Heart right ventricle (tissue), 16 donors: ENCODE data around the gene DDX10. TPM values are rescaled to one million over a fixed set of nuclear protein-coding genes. Genes with fewer than 3 reads are reported as not detected.
A peak's percentile ranks its signal among the peaks of the same experiment; 100 is the strongest.

Source experiments
- ATAC-seq, 8 donors: fragments of 200-7000 bp; cut with Tn5 transposase; one replicate each; pipeline ENCODE4 v1.9.1; 2020; ENCODE audit warnings: mild to moderate bottlenecking in 8 of 8, moderate library complexity in 8 of 8, moderate number of reproducible peaks in 1 of 8
- DNase-seq, 2 donors: peaks; one replicate each; pipeline ENCODE4 v3.0.0-alpha.2; 2020
- H3K27ac ChIP-seq, 10 donors: fragments of 200-600 bp; sonication (generic) in 2 of 10; one replicate each; pipeline versions ENCODE4 v1.5.0 to v1.8.0; 2020 to 2022; ENCODE audit warnings: mild to moderate bottlenecking in 3 of 10
- H3K27me3 ChIP-seq, 7 donors: fragments of 200-600 bp; one replicate each; pipeline ENCODE4 v1.8.0; 2021 to 2022; ENCODE audit warnings: mild to moderate bottlenecking in 2 of 7
- H3K36me3 ChIP-seq, 9 donors: fragments of 200-600 bp; sonication (generic) in 1 of 9; one replicate each; pipeline versions ENCODE4 v1.5.0 to v1.8.0; 2020 to 2022; ENCODE audit warnings: mild to moderate bottlenecking in 2 of 9
- H3K4me1 ChIP-seq, 9 donors: fragments of 200-600 bp; sonication (generic) in 1 of 9; one replicate each; pipeline versions ENCODE4 v1.5.0 to v1.8.0; 2020 to 2022; ENCODE audit warnings: mild to moderate bottlenecking in 4 of 9
- H3K4me3 ChIP-seq, 10 donors: fragments of 200-600 bp; sonication (generic) in 2 of 10; one replicate each; pipeline versions ENCODE4 v1.5.0 to v1.8.0; 2020 to 2022; ENCODE audit warnings: mild to moderate bottlenecking in 7 of 10, moderate library complexity in 2 of 10
- H3K9me3 ChIP-seq, 11 donors: fragments of 200-600 bp in 10 of 11; sonication (generic) in 2 of 11; one replicate each; pipeline versions ENCODE4 v1.5.0 to v1.8.0; 2013 to 2022; ENCODE audit warnings: mild to moderate bottlenecking in 2 of 11, control low read depth in 1 of 11, moderate library complexity in 1 of 11
- CTCF ChIP-seq, 9 donors: fragments of 200-600 bp; sonication (generic) in 2 of 9; IDR thresholded peaks; one replicate each; pipeline versions ENCODE4 v1.5.0 to v1.8.0; 2021 to 2022; ENCODE audit warnings: antibody characterized with exemption in 9 of 9, mild to moderate bottlenecking in 5 of 9, moderate library complexity in 1 of 9
- WGBS, 2 donors: extraction: QIAGEN DNeasy Blood & Tissue Kit; methylation state at CpG; one replicate each; pipeline ENCODE4 v1.1.7; 2013; ENCODE audit warnings: inconsistent platforms in 1 of 2; 5-methylcytosine and 5-hydroxymethylcytosine counted together
- intact Hi-C, 10 donors: fragments of 100-400 bp; cut with DNase I; formaldehyde crosslinking; loops; one replicate each; pipeline versions ENCODE4 v1.11.1 to v1.14.2; 2022
- long read RNA-seq, 3 donors: library from polyadenylated mRNA; unstranded; transcript quantifications; one replicate each; pipeline ENCODE4 v2.0.0, GENCODE V29; 2020 to 2021
- polyA plus RNA-seq, 2 donors: library from polyadenylated mRNA; stranded (reverse); fragments of 200-250 nt; gene quantifications; one replicate each; pipeline ENCODE4 v1.2.3, GENCODE V29; 2013
- total RNA-seq, 10 donors: library from RNA; stranded (reverse); fragmentation: NEBNext Ultra II Directional in 3 of 10; extraction: Animal tissue kit (Norgen Biotek cat#: 25700) in 3 of 10; gene quantifications; one replicate each; pipeline versions ENCODE4 v1.2.1 to v1.2.4, GENCODE V29; 2021 to 2023
- donor health status: Arrhythmogenic right ventricular cardiomyopathy.
- donor health status: ischemic (EF 13 %, LVEDD 7.1; RV severe dilation, severe dysfunction).
- donor health status: healthy with polysubstance abuse.
- donor health status: DM: no; HTN: yes; CAD: no.
- donor health status: DM: no; HTN: no; CAD: no.
- donor health status: ischemic (EF 25% LVEDD 6.9; RV normal size, moderate dysfunction).
- donor health status: ischemic (EF 25% LVEDD 5.7; RV mildly dilated, moderate dysfunction).
- donor health status: healthy.
- donor health status: DM: yes; HTN: yes; CAD: no.
- donor health status: Ischemic cardiomyopathy.
- donor health status: ischemic (EF 35%, LVEDD 5.7; RV mildly dilated, moderate dysfunction).
- donor health status: nonischemic (EF 11% LVEDD 7.7; RV severe dilation, severe dysfunction).
- donor health status: DM: yes; HTN: yes; CAD: no.
- donor health status: PGD.
- donor health status: ischemic (EF 29% LVEDD 5.4; RV normal size, mild dysfunction).
- donor health status: nonischemic (EF 23%, LVEDD 6.1; RV moderate dilation, normal function).

DDX10 gene
- total RNA-seq (10 to 100 TPM in 9 of 10 donors, 1 to 10 TPM in 1; 9.3 to 15.3 (median 11.5) TPM), polyA plus RNA-seq (10 to 100 TPM; 11.4 to 13.6 TPM)
- long read RNA-seq, donor 1, partial matches to known transcripts: 7 of 13 reads
- long read RNA-seq, donor 1, other reads (novel, unspliced or antisense): 2 of 13 reads
- long read RNA-seq, donor 2, partial matches to known transcripts: 10 of 17 reads
- long read RNA-seq, donor 2, other reads (novel, unspliced or antisense): 3 of 17 reads
- long read RNA-seq, donor 3, partial matches to known transcripts: 45 of 47 reads
- long read RNA-seq, donor 3, other reads (novel, unspliced or antisense): 2 of 47 reads

DNA sequence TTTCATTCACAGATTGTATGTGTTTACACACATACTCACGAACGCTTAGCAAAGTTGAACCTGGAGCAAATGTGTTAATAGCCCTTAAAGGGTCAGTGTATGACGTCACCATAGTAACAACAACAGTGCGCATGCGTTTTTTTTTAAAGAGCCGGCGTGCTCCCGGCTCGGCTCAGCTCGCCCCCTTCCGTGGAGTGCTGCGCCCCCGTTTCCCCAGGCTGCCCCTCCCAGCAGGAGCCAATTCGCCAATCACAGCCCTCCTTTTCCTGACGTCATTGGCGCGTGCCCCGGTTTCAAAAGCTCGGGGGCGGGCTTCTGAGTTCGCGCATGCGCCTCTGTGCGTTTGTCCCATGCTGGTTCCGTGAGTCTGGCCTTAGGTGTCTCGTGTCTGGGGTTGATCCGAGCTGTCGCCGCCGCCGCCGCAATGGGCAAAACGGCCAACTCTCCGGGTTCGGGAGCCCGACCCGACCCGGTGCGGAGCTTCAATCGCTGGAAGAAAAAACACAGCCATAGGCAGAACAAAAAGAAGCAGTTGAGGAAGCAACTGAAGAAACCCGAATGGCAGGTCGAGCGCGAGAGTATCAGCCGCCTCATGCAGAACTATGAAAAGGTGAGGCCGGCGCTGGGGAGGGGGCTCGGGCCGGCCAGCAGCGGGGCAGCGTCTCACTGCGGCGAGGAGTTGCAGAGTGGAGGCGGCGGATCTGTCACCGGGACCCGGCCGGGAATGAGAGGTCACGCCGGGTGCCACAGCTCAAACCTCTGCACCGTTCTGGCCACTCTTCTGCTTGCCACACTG, at the start of gene DDX10:
TSS of gene DDX10 (plus strand) at position 340 of the 796 bp plus-strand sequence. CDS start at position 425, 85 bp downstream.
- intact Hi-C loops: loop anchor here in 2 of 10 donors (5.0 to 10.0 kb wide), 4 partner anchors 170 to 660 kb away; partner anchors contain the start of genes ACAT1 (in 1 of the 2), C11orf65 (in 1 of the 2), CUL5 (in 1 of the 2) and POGLUT3 (in 1 of the 2)
- TF ChIP-seq CTCF (IDR thresholded peaks at IDR 0.05): peak in 5 of 9 donors; percentile 12 to 47 (median 18)
- H3K36me3 ChIP-seq: peaks cover 0 to 20% (median 0%) of the 10 kb centered on the region in 9 donors
- H3K9me3 ChIP-seq: no peaks in the 10 kb centered on the region
- H3K4me3 ChIP-seq: peak within 1 kb of the TSS; percentile 69 to 98 (median 84)
- H3K4me1 ChIP-seq: peaks cover 7 to 42% (median 30%) of the 10 kb centered on the region in 9 donors
- no peaks in the 10 kb centered on the region for H3K27me3 ChIP-seq
- DNase-seq (peak; percentile 98), ATAC-seq (peak; percentile 99 to 100 (median 100))
- whole genome bisulfite sequencing, 2 donors: 0% methylated on average over 61 of the region's 61 CpGs
- H3K27ac ChIP-seq: peak within 1 kb of the TSS in 9 of 10 donors; percentile 29 to 85 (median 68)

- no peak overlapping the region for H3K27ac ChIP-seq
- no peak for ATAC-seq
- no peak for DNase-seq
- WGBS, 2 donors: 75 to 83% methylated on average over 3 of the region's 3 CpGs
- no peaks in the 10 kb centered on the region for H3K36me3 ChIP-seq
- H3K4me3 ChIP-seq: no peak overlapping the region
- TF ChIP-seq CTCF (IDR thresholded peaks at IDR 0.05): no peak
- intact Hi-C loops: no loop called here
- peaks cover 0 to 9% (median 0%) of the 10 kb centered on the region in 7 donors for H3K27me3 ChIP-seq
- no peaks in the 10 kb centered on the region for H3K9me3 ChIP-seq
- H3K4me1 ChIP-seq: no peaks in the 10 kb centered on the region
Observed at GRCh38 chr11:108616549-108616948, 48.3 kb upstream of the DDX10 start.

GRCh38 chr11:108617055-108617454, 47.8 kb upstream of the DDX10 start:
- no peaks in the 10 kb centered on the region for H3K9me3 ChIP-seq
- no peak for TF ChIP-seq CTCF (IDR thresholded peaks at IDR 0.05)
- H3K4me3 ChIP-seq: no peak overlapping the region
- intact Hi-C loops: no loop called here
- H3K27me3 ChIP-seq: peaks cover 0 to 12% (median 0%) of the 10 kb centered on the region in 7 donors
- ATAC-seq: no peak
- H3K36me3 ChIP-seq: no peaks in the 10 kb centered on the region
- H3K4me1 ChIP-seq: no peaks in the 10 kb centered on the region
- DNase-seq: no peak
- 73 to 79% methylated on average over 4 of the region's 4 CpGs for WGBS, 2 donors
- no peak overlapping the region for H3K27ac ChIP-seq

DNA sequence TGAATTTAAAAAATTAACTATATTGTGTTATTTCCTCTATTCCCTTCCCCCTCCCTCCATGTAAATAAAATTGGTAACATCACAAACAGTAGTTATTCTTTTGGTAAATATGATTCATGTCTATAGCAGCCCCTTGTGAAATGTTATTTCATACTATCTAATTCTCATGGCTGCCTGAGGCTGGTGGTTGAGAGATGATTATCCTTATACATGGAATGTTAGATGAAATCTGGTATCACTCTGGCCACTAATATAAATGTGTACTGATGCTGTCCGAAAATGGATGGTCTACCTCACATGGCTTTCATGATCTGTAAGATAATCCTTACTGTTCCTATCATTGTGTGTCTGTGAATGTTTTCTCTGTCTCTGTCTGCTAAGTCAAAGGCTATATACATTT, 46.3 kb upstream of the DDX10 start:
- Histone ChIP-seq H3K27me3 (peaks cover 0 to 12% (median 0%) of the 10 kb centered on the region in 7 donors), H3K27ac (no peak overlapping the region), H3K4me3 (no peak overlapping the region), H3K36me3 (no peaks in the 10 kb centered on the region), H3K9me3 (no peaks in the 10 kb centered on the region), H3K4me1 (no peaks in the 10 kb centered on the region)
- no peak for DNase-seq
- 79 to 86% methylated on average over 1 of the region's 1 CpG for WGBS, 2 donors
- no peak for TF ChIP-seq CTCF (IDR thresholded peaks at IDR 0.05)
- intact Hi-C loops: no loop called here
- ATAC-seq: no peak
